Measurements from ENCODE around the gene EPB42. TPM values are rescaled to one million over a fixed set of nuclear protein-coding genes. Genes with fewer than 3 reads are reported as not detected.
A peak's percentile ranks its signal among the peaks of the same experiment; 100 is the strongest.

EPB42 gene
- polyA plus RNA-seq, 1 donor (not counting 4 experiments of a cell fraction or from before 2014, with no cell fraction given): not detected

DNA sequence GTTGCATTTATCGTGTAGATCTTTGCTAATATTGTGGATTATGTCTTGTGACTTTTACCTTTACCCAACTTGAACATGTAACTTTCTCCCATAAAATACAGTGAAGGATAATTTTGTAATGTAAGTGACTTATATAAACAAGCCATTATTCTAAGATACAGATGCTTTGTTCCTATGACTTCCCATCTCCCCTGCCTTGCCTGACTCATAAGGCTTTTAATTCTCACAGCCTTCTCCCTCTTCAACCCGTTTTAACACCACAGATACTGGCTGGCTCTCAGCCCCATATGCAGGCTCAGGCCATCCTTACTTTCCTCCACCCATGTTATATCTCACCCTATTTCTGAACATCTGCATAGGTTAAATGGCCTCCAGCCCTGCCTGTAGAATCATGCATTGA lies 31.5 kb downstream of the EPB42 start:
- Histone ChIP-seq H3K4me1 (ENCODE audit: control insufficient read depth, extremely low read depth, insufficient read depth, low read length) (peaks cover 9% of the 10 kb centered on the region), H3K9me3 (ENCODE audit: control insufficient read depth, low read depth, low read length) (no peaks in the 10 kb centered on the region), H3K27ac (ENCODE audit: control insufficient read depth, insufficient read depth, low read length) (no peak overlapping the region), H2AFZ (ENCODE audit: control insufficient read depth, low read length) (no peak overlapping the region), H3K9me1 (ENCODE audit: control insufficient read depth, extremely low read depth, insufficient read depth, low read length) (no peaks in the 10 kb centered on the region), H4K20me1 (ENCODE audit: control insufficient read depth, extremely low read depth, insufficient read depth, low read length) (no peaks in the 10 kb centered on the region), H3K27me3 (ENCODE audit: control insufficient read depth, extremely low read depth, insufficient read depth, low read length) (no peaks in the 10 kb centered on the region), H3K36me3 (ENCODE audit: control insufficient read depth in 2 of 2, extremely low read depth in 1 of 2, insufficient read depth in 2 of 2, low read length in 2 of 2) (peaks cover 15 to 17% of the 10 kb centered on the region in 2 experiments), H3K9ac (ENCODE audit: control insufficient read depth, extremely low read depth, insufficient read depth, low read length) (no peak overlapping the region), H3K4me3 (ENCODE audit: control insufficient read depth in 2 of 3, extremely low read depth in 1 of 3, insufficient read depth in 2 of 3, low read depth in 1 of 3, low read length in 3 of 3) (no peak overlapping the region), H3K4me2 (ENCODE audit: control insufficient read depth, extremely low read depth, insufficient read depth, low read depth, low read length) (no peak overlapping the region), H3K79me2 (ENCODE audit: control insufficient read depth, insufficient read depth, low read length) (peaks cover 2% of the 10 kb centered on the region)
- dilution Hi-C loops (cut with MboI; ENCODE audit: extremely low pct_ligation_motif_present, low sequenced_read_pairs): no loop called here
- TF ChIP-seq, protein P1, sequence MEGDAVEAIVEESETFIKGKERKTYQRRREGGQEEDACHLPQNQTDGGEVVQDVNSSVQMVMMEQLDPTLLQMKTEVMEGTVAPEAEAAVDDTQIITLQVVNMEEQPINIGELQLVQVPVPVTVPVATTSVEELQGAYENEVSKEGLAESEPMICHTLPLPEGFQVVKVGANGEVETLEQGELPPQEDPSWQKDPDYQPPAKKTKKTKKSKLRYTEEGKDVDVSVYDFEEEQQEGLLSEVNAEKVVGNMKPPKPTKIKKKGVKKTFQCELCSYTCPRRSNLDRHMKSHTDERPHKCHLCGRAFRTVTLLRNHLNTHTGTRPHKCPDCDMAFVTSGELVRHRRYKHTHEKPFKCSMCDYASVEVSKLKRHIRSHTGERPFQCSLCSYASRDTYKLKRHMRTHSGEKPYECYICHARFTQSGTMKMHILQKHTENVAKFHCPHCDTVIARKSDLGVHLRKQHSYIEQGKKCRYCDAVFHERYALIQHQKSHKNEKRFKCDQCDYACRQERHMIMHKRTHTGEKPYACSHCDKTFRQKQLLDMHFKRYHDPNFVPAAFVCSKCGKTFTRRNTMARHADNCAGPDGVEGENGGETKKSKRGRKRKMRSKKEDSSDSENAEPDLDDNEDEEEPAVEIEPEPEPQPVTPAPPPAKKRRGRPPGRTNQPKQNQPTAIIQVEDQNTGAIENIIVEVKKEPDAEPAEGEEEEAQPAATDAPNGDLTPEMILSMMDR (optimal IDR thresholded peaks at IDR 0.05 in 1 of 3, IDR thresholded peaks at IDR 0.05 in 1 of 3, conservative IDR thresholded peaks at IDR 0.05 in 1 of 3; ENCODE audit: extremely low read depth in 1 of 3, insufficient read depth in 2 of 3, low read length in 3 of 3): no peak
- FAIRE-seq (no peak), DNase-seq (ENCODE audit: low read depth, low spot score) (no peak)

DNA sequence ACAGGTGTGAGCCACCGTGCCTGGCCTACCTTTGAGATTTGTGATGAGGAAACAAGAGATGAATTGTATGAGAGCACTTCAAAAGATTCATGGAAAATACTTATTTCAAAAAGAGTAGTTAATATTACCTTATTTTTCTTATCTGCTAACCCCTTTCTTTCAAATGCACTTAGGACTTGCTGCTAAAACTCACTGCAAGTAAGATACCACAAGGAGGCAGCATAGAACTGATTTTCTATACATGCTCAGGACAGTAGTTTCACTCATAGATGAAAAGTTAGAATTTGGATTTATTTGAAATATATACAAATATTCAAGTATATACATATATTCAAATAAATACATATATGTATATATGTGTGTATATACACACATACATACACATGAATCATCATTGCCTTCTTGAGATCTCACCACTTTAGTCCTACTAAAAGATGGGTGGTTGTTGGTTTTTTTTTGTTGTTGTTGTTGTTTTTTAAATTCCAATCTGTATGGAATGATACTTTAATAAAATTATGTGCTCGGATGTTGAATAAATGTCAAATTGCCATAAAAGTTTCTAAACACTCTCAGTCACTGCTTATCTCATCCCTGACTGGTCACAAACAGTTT lies 33.2 kb downstream of the EPB42 start:
- Histone ChIP-seq H3K79me2 (ENCODE audit: control insufficient read depth, insufficient read depth, low read length) (peaks cover 2% of the 10 kb centered on the region), H3K9me3 (ENCODE audit: control insufficient read depth, low read depth, low read length) (no peaks in the 10 kb centered on the region), H3K9me1 (ENCODE audit: control insufficient read depth, extremely low read depth, insufficient read depth, low read length) (no peaks in the 10 kb centered on the region), H4K20me1 (ENCODE audit: control insufficient read depth, extremely low read depth, insufficient read depth, low read length) (no peaks in the 10 kb centered on the region), H3K9ac (ENCODE audit: control insufficient read depth, extremely low read depth, insufficient read depth, low read length) (no peak overlapping the region), H3K4me1 (ENCODE audit: control insufficient read depth, extremely low read depth, insufficient read depth, low read length) (peaks cover 9% of the 10 kb centered on the region), H3K36me3 (ENCODE audit: control insufficient read depth in 2 of 2, extremely low read depth in 1 of 2, insufficient read depth in 2 of 2, low read length in 2 of 2) (peaks cover 12 to 14% of the 10 kb centered on the region in 2 experiments), H3K27me3 (ENCODE audit: control insufficient read depth, extremely low read depth, insufficient read depth, low read length) (no peaks in the 10 kb centered on the region), H3K4me3 (ENCODE audit: control insufficient read depth in 2 of 3, extremely low read depth in 1 of 3, insufficient read depth in 2 of 3, low read depth in 1 of 3, low read length in 3 of 3) (no peak overlapping the region), H3K4me2 (ENCODE audit: control insufficient read depth, extremely low read depth, insufficient read depth, low read depth, low read length) (no peak overlapping the region), H2AFZ (ENCODE audit: control insufficient read depth, low read length) (no peak overlapping the region), H3K27ac (ENCODE audit: control insufficient read depth, insufficient read depth, low read length) (no peak overlapping the region)
- dilution Hi-C loops (cut with MboI; ENCODE audit: extremely low pct_ligation_motif_present, low sequenced_read_pairs): no loop called here
- DNase-seq (ENCODE audit: low read depth, low spot score) (peak; percentile 41), FAIRE-seq (no peak)
- no peak for TF ChIP-seq EZH2 (IDR thresholded peaks at IDR 0.05; ENCODE audit: low read length)
- TF ChIP-seq, protein P1 (optimal IDR thresholded peaks at IDR 0.05 in 1 of 3, IDR thresholded peaks at IDR 0.05 in 1 of 3, conservative IDR thresholded peaks at IDR 0.05 in 1 of 3; ENCODE audit: extremely low read depth in 1 of 3, insufficient read depth in 2 of 3, low read length in 3 of 3): peak in 2 of 3 experiments; percentile 35 to 60
